WI38 (cell line): ENCODE data around the gene PLCL1.

ENCODE experiments used
- H3K4me3 ChIP-seq: 2 replicates; pipeline ENCODE4 v1.5.1; 2011; ENCODE audit warnings: low read depth, mild to moderate bottlenecking, control low read depth, low read length
- TF ChIP-seq, protein P1 (sequence below): IDR thresholded peaks from 2 replicates; pipeline ENCODE4 v1.5.1; 2012; ENCODE audit warnings: low read depth, mild to moderate bottlenecking, control low read depth, low read length

Gene PLCL1

DNA sequence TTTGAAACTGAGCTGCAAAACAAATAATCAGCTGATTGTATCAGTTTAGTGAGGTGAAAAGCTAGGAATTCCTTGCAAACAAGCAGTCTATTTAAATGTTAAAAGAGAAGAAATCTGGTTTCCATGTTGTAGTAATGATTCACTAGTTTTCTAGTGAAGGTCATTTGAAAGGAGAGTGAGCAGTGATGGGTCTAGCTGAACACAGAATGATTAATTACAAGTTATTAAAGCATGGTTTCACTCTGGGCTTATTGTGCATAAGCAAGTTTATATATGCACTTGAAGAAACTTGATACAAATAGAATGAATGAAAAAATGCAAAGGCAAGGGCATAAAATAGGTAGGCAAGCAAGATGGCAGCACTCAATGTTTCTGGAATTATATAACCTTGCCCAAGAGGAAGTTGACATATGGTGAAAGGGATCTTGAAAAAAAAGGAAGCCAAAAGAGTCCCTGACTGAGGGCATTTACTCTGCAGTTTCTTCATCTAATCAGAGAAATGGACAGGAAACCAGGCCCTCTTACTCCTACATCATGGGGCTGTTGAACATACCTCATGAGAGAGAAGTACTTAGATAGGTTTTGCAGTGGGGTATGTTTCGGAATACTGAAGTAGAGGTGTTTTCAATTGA lies 53.2 kb downstream of the PLCL1 start:
- H3K4me3 ChIP-seq, result no peak overlapping the region
- TF ChIP-seq, protein P1, sequence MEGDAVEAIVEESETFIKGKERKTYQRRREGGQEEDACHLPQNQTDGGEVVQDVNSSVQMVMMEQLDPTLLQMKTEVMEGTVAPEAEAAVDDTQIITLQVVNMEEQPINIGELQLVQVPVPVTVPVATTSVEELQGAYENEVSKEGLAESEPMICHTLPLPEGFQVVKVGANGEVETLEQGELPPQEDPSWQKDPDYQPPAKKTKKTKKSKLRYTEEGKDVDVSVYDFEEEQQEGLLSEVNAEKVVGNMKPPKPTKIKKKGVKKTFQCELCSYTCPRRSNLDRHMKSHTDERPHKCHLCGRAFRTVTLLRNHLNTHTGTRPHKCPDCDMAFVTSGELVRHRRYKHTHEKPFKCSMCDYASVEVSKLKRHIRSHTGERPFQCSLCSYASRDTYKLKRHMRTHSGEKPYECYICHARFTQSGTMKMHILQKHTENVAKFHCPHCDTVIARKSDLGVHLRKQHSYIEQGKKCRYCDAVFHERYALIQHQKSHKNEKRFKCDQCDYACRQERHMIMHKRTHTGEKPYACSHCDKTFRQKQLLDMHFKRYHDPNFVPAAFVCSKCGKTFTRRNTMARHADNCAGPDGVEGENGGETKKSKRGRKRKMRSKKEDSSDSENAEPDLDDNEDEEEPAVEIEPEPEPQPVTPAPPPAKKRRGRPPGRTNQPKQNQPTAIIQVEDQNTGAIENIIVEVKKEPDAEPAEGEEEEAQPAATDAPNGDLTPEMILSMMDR, result no peak

DNA sequence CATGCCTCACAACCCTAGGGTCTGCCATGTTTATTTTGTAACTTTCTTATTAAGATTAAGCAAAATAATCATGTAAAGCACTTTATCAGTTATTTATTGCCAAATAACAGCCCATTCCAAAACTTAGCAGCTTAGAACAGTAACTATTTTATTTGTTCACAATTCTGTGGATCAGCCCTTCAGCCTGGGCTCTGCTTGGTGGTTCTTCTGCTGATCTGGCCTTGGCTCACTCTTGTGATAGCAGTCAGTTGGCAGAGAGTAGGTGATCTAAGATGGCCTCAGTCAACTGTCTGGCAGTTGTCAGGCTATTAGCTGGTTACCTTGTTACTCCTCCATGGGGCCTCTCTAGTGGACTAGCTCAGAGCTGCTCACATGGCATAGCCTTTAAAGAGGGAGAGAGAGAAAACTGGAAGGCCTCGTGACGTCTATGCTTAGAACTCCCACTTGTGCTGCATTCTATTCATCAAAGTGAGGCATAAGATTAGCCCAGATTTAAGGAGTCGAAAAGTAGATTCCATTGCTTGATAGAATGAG lies 54.3 kb downstream of the PLCL1 start:
- no peak overlapping the region for H3K4me3 ChIP-seq
- TF ChIP-seq, protein P1, result no peak

DNA sequence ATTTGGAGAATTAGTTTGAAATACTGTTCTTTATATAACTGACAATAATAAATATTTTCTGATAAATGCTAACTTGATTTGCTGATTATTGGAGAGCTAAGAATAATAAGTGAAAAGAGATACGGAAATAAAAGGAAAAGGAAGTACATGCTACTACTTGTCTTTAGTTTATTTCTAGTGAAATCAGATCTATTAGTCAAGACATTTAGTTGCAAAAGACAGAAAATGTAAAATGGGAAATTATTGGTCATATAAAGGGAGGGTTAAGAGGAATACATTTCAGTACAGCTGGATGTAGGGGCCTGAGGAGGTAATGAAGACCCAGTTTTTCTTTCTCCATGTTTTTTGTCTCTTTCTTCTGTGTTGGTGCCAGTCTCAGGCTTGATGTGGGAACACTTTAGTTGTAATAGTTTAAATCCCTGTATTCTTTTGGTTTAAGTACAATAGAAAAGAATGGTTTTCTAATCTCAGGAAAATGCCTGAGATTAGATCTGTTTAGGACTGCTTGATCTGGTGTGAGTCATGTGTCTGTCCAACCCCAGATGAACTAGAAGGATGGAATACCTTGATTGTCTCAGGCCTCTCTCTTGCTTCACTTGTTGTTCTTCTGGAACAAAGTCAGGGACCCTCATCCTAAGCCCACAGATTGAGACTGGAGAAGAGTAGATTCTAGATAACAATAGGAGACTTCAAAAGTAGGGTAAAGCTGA lies 58.0 kb downstream of the PLCL1 start:
- no peak overlapping the region for H3K4me3 ChIP-seq

DNA sequence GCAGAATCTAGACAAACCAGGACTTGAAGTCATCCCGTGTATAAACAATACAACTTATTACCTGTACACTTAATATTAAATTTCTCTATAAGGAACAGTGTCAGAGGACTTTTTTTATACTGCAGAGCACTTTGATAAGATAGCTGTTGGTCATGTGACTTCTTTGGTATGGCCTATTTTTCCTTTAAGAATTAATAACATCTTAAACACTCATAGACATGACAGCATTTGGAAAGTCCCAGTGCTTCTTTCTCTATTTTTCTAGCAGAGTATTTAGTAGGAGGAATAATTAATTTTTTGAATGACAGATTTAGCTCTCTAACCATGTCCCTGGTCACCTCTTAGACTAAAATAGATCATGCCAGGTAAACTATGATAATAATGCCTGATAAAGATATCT lies 59.4 kb downstream of the PLCL1 start:
- no peak overlapping the region for H3K4me3 ChIP-seq
- TF ChIP-seq, protein P1, result no peak

More for the DNA sequence above, 58.0 kb downstream of the PLCL1 start:
- TF ChIP-seq, protein P1, result no peak

DNA sequence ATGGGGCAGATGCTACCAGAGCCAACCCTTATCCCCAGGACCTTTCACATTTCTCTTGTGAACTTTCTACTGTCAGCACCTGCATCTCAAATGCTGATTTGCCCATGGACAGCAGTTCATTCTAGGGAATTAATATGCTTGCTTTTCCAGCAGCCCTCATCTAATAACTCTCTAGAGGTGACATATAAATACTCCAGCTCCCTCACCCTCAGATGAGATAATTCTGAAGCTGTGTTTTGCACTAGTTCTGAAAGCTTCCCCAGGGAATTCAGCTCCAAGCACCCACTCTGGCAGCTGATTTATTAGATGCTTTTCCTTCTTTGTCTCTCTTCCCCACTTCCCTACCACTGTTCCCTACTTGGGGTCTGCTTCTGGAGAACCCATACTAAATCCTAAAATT lies 62.1 kb downstream of the PLCL1 start:
- no peak overlapping the region for H3K4me3 ChIP-seq
- TF ChIP-seq, protein P1, result no peak

DNA sequence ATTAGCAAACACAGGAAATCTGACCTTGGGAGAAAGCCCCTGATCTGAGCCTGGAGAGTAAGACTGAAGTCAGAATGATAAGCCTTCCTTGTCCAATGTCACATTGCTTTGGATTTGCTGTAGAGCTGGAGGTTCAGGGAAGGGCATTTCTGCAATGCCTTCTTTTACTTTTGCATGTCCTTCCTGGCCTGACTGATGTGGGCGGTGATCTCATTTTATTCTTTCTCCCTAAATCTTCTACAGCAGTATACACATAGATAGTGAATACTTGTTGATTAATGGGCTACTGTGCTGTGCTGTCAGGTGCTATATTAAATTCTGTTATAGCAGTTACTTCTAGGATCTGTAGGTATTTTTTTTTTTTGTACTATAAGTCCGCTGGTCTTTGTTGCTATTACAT lies 62.6 kb downstream of the PLCL1 start:
- TF ChIP-seq, protein P1, result no peak

DNA sequence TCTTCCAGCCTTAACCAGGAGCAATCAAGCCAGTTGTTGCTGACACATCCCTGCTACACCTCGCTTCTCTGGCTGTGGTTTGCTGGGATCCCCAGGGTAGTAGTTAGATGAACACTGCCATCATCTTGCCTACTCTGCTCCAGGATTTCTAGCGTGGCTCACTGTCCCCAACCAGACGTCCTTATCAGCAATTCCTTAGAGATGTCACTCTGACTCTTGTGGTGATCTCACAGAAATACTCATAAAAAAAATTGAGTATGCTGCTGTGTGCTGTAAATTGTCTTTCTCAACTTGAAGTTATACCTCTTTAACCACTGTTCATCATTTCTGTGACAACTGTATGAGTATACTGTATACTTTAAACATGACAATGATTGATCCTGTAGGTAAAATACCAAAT lies 63.2 kb downstream of the PLCL1 start:
- no peak overlapping the region for H3K4me3 ChIP-seq
- TF ChIP-seq, protein P1, result no peak

More for the DNA sequence above, 62.6 kb downstream of the PLCL1 start:
- no peak overlapping the region for H3K4me3 ChIP-seq
